Measurements from ENCODE around the gene CCNDBP1.

CCNDBP1 gene

GRCh38 chr15:43246261-43246774 is 61.1 kb downstream of the CCNDBP1 start:
- DNase-seq (ENCODE audit: low spot score) = no peak

All from putamen (tissue), 1 donor.